Panc1 (cell line): Measurements from ENCODE around the gene SSBP2. TPM values are rescaled to one million over a fixed set of nuclear protein-coding genes. Genes with fewer than 3 reads are reported as not detected.

Experiments used
- ATAC-seq: fragments of 200-7000 bp; cut with Tn5 transposase; 2 replicates; pipeline ENCODE4 v1.9.1; 2020; ENCODE audit warnings: mild to moderate bottlenecking, moderate library complexity
- BruUV-seq: library from RNA; stranded (reverse); fragments of 400-500 nt; replicated peaks from 2 replicates; lab custom pipeline; 2021; lab: Mats Ljungman, UMichigan
- CTCF ChIA-PET: fragments of 300-600 bp; sonication (Branson Sonifier 250); formaldehyde crosslinking; loops from one replicate; lab custom pipeline; 2022; ENCODE audit warnings: antibody characterized with exemption; lab: Charles Lee
- POLR2A ChIA-PET: fragments of 300-600 bp; sonication (Branson Sonifier 250); formaldehyde crosslinking; loops from one replicate; lab custom pipeline; 2022; ENCODE audit warnings: antibody characterized with exemption; lab: Charles Lee
- DNase-seq: peaks from one replicate; pipeline ENCODE4 v3.0.0-alpha.2; 2010; ENCODE audit warnings: low read depth, low spot score
- H3K27ac ChIP-seq: 2 replicates; pipeline ENCODE4 v1.5.1; 2011; ENCODE audit warnings: mild to moderate bottlenecking, low read length, inconsistent platforms
- H3K27me3 ChIP-seq: fragments of 200-500 bp; sonication (Bioruptor generic); 2 replicates; pipeline ENCODE4 v1.6.0; 2014; ENCODE audit warnings: low read length, inconsistent platforms; ENCODE audit not compliant: control insufficient read depth, insufficient read depth
- H3K36me3 ChIP-seq: fragments of 200-500 bp; sonication (Bioruptor generic); 2 replicates; pipeline ENCODE4 v1.5.1; 2014; ENCODE audit warnings: inconsistent platforms, mild to moderate bottlenecking, low read length, moderate library complexity; ENCODE audit not compliant: control insufficient read depth, insufficient read depth
- H3K4me1 ChIP-seq: 2 replicates; pipeline ENCODE4 v1.5.1; 2011; ENCODE audit warnings: inconsistent platforms, mild to moderate bottlenecking, low read length, moderate library complexity; ENCODE audit not compliant: control insufficient read depth, insufficient read depth
- H3K4me3 ChIP-seq, 2 experiments: 2 replicates each; pipeline ENCODE4 v1.5.1; 2011 to 2012; ENCODE audit warnings: low read depth in 2 of 2, low read length in 2 of 2, mild to moderate bottlenecking in 2 of 2, inconsistent platforms in 1 of 2, moderate library complexity in 1 of 2
- H3K9me3 ChIP-seq: fragments of 200-500 bp; sonication (Bioruptor generic); 2 replicates; pipeline ENCODE4 v1.5.1; 2014; ENCODE audit warnings: low read depth, mild to moderate bottlenecking, inconsistent platforms, low read length, moderate library complexity; ENCODE audit not compliant: control insufficient read depth, insufficient read depth
- CTCF ChIP-seq: fragments of 450-650 bp; IDR thresholded peaks from 2 replicates; pipeline ENCODE4 v1.5.1; 2017; ENCODE audit warnings: mild to moderate bottlenecking
- POLR2AphosphoS5 ChIP-seq: IDR thresholded peaks from 2 replicates; pipeline ENCODE4 v1.6.1; 2012; ENCODE audit warnings: mild to moderate bottlenecking, low read depth, low read length, moderate library complexity
- REST ChIP-seq, 2 experiments: IDR thresholded peaks; 2 replicates each; pipeline ENCODE4 v1.6.1; 2011 to 2012; ENCODE audit warnings: low read depth in 2 of 2, control low read depth in 1 of 2, low read length in 1 of 2, mild to moderate bottlenecking in 1 of 2, moderate library complexity in 1 of 2; ENCODE audit not compliant: insufficient read depth in 1 of 2
- SIN3A ChIP-seq: IDR thresholded peaks from 2 replicates; pipeline ENCODE4 v1.6.1; 2012; ENCODE audit warnings: low read depth, mild to moderate bottlenecking, low read length, moderate library complexity, borderline replicate concordance; ENCODE audit not compliant: insufficient read depth
- TCF7L2 ChIP-seq: IDR thresholded peaks from 2 replicates; pipeline ENCODE4 v1.6.1; 2011; ENCODE audit warnings: mild to moderate bottlenecking, low read depth, low read length, inconsistent platforms
- in situ Hi-C: cut with HindIII; loops from 2 replicates; pipeline ENCODE4 v1.10.0; 2016; ENCODE audit warnings: low sequenced_read_pairs, low pct_unique_long_range_greater_than_20kb
- intact Hi-C: fragments of 100-400 bp; cut with micrococcal nuclease; formaldehyde crosslinking; loops from one replicate; pipeline ENCODE4 v1.10.0; 2022; ENCODE audit not compliant: unreplicated experiment
- total RNA-seq: library from RNA; stranded (reverse); gene quantifications from one replicate; pipeline ENCODE4 v1.2.1, GENCODE V29; 2021; ENCODE audit not compliant: unreplicated experiment

SSBP2 gene
- total RNA-seq, 1 experiment from 2014 or later = 16.3 TPM

GRCh38 chr5:81427566-81427965 lies 323.3 kb downstream of the SSBP2 start:
- TF ChIP-seq SIN3A (no peak), CTCF (no peak), POLR2AphosphoS5 (no peak), REST (IDR thresholded peaks at IDR 0.05; ENCODE audit: insufficient read depth in 1 of 2, low read depth in 2 of 2, low read length in 1 of 2) (no peak), TCF7L2 (no peak)
- H3K9me3 ChIP-seq = no peaks in the 10 kb centered on the region
- CTCF ChIA-PET = no interaction called here
- POLR2A ChIA-PET = no interaction called here
- in situ Hi-C loops = no loop called here
- intact Hi-C loops = loop anchor here (5.0 to 10.0 kb wide), 3 partner anchors 320 to 797 kb away; no protein-coding TSS in a partner anchor
- DNase-seq (no peak), ATAC-seq (no peak)
- peak overlapping the region; percentile 29; the same call in 1 of the 2 replicates for H3K27ac ChIP-seq
- H3K36me3 ChIP-seq = no peaks in the 10 kb centered on the region
- no TSS peak for BruUV-seq
- peaks cover 15% of the 10 kb centered on the region for H3K4me1 ChIP-seq
- H3K4me3 ChIP-seq = no peak overlapping the region
- no peaks in the 10 kb centered on the region for H3K27me3 ChIP-seq

GRCh38 chr5:81426359-81427030 lies 324.4 kb downstream of the SSBP2 start:
- no peaks in the 10 kb centered on the region for H3K9me3 ChIP-seq
- ChIA-PET POLR2A (no interaction called here), CTCF (no interaction called here)
- no peaks in the 10 kb centered on the region for H3K36me3 ChIP-seq
- BruUV-seq = no TSS peak
- H3K27ac ChIP-seq = peak overlapping the region; percentile 18; the same call in 1 of the 2 replicates
- DNase-seq = no peak
- H3K27me3 ChIP-seq = no peaks in the 10 kb centered on the region
- H3K4me1 ChIP-seq = peaks cover 25% of the 10 kb centered on the region
- intact Hi-C loops = loop anchor here (5.0 to 10.0 kb wide), 3 partner anchors 321 to 798 kb away; no protein-coding TSS in a partner anchor
- H3K4me3 ChIP-seq = no peak overlapping the region
- TF ChIP-seq POLR2AphosphoS5 (no peak), SIN3A (no peak), REST (IDR thresholded peaks at IDR 0.05; ENCODE audit: insufficient read depth in 1 of 2, low read depth in 2 of 2, low read length in 1 of 2) (no peak), TCF7L2 (no peak), CTCF (no peak)
- ATAC-seq = no peak
- in situ Hi-C loops = no loop called here
